ENCODE measurements around the gene CTIF. TPM values are rescaled to one million over a fixed set of nuclear protein-coding genes. Genes with fewer than 3 reads are reported as not detected.
A peak's percentile ranks its signal among the peaks of the same experiment; 100 is the strongest.

CTIF gene
- total RNA-seq, 4 donors from 2014 or later = 14.1 to 78.2 (median 18.4) TPM

- WGBS, 2 donors (ENCODE audit: low coverage in 1 of 2) = 88% methylated on average over 5 of the region's 5 CpGs; no CpG with 5 or more reads in 1 of the 2 donors
- no peak for TF ChIP-seq CTCF (IDR thresholded peaks at IDR 0.05)
- no peak for TF ChIP-seq POLR2A (IDR thresholded peaks at IDR 0.05)
- no peak for TF ChIP-seq POLR2AphosphoS5 (IDR thresholded peaks at IDR 0.05)
- no peak for TF ChIP-seq EP300 (IDR thresholded peaks at IDR 0.05; ENCODE audit: low read depth)
- Histone ChIP-seq H3K27ac (peak overlapping the region in 1 of 4 donors; percentile 28), H3K4me3 (no peak overlapping the region), H3K4me1 (peaks cover 0 to 11% (median 6%) of the 10 kb centered on the region in 4 donors), H3K27me3 (no peaks in the 10 kb centered on the region), H3K9me3 (no peaks in the 10 kb centered on the region), H3K36me3 (no peaks in the 10 kb centered on the region)
- intact Hi-C loops (cut with DNase I; ENCODE audit: low total_unique reads) (no loop called here), in situ Hi-C loops (cut with MboI; ENCODE audit: low pct_ligation_motif_present in 1 of 4, low pct_unique_long_range_greater_than_20kb in 1 of 4, low sequenced_read_pairs in 3 of 4) (no loop called here)
- no peak for DNase-seq
Observed at GRCh38 chr18:48590678-48591077, 51.8 kb downstream of the CTIF start.

GRCh38 chr18:48592540-48593171 lies 53.8 kb downstream of the CTIF start:
- in situ Hi-C loops (cut with MboI; ENCODE audit: low pct_ligation_motif_present in 1 of 4, low pct_unique_long_range_greater_than_20kb in 1 of 4, low sequenced_read_pairs in 3 of 4) = no loop called here
- Histone ChIP-seq H3K27ac (no peak overlapping the region), H3K36me3 (no peaks in the 10 kb centered on the region), H3K4me3 (no peak overlapping the region), H3K9me3 (no peaks in the 10 kb centered on the region), H3K27me3 (no peaks in the 10 kb centered on the region), H3K4me1 (peaks cover 0 to 11% (median 6%) of the 10 kb centered on the region in 4 donors)
- 77 to 88% methylated on average over 5 to 17 of the region's 17 CpGs for WGBS, 2 donors (ENCODE audit: low coverage in 1 of 2)
- TF ChIP-seq POLR2A (IDR thresholded peaks at IDR 0.05) (no peak), POLR2AphosphoS5 (IDR thresholded peaks at IDR 0.05) (no peak), EP300 (IDR thresholded peaks at IDR 0.05; ENCODE audit: low read depth) (no peak), CTCF (IDR thresholded peaks at IDR 0.05) (no peak)
- intact Hi-C loops (cut with DNase I; ENCODE audit: low total_unique reads) = no loop called here
- no peak for DNase-seq

GRCh38 chr18:48594471-48595094 lies 55.8 kb downstream of the CTIF start:
- H3K27me3 ChIP-seq = no peaks in the 10 kb centered on the region
- in situ Hi-C loops (cut with MboI; ENCODE audit: low pct_ligation_motif_present in 1 of 4, low pct_unique_long_range_greater_than_20kb in 1 of 4, low sequenced_read_pairs in 3 of 4) (no loop called here), intact Hi-C loops (cut with DNase I; ENCODE audit: low total_unique reads) (no loop called here)
- TF ChIP-seq POLR2AphosphoS5 (IDR thresholded peaks at IDR 0.05) (peak in 1 of 3 donors; percentile 17), EP300 (IDR thresholded peaks at IDR 0.05; ENCODE audit: low read depth) (no peak)
- no peak overlapping the region for H3K4me3 ChIP-seq
- 79 to 87% methylated on average over 3 to 13 of the region's 13 CpGs for WGBS, 2 donors (ENCODE audit: low coverage in 1 of 2)
- no peak for DNase-seq
- no peaks in the 10 kb centered on the region for H3K36me3 ChIP-seq
- H3K27ac ChIP-seq = peak overlapping the region in 3 of 4 donors; percentile 4 to 25 (median 23)
- no peaks in the 10 kb centered on the region for H3K9me3 ChIP-seq
- peaks cover 0 to 10% (median 6%) of the 10 kb centered on the region in 4 donors for H3K4me1 ChIP-seq

- no peak for TF ChIP-seq CTCF (IDR thresholded peaks at IDR 0.05)
- no peak for TF ChIP-seq POLR2AphosphoS5 (IDR thresholded peaks at IDR 0.05)
- no peak for TF ChIP-seq EP300 (IDR thresholded peaks at IDR 0.05; ENCODE audit: low read depth)
- no peak for TF ChIP-seq POLR2A (IDR thresholded peaks at IDR 0.05)
- H3K27ac ChIP-seq = no peak overlapping the region
- H3K4me1 ChIP-seq = no peaks in the 10 kb centered on the region
Observed at GRCh38 chr18:48595703-48596218, 56.9 kb downstream of the CTIF start.

More at GRCh38 chr18:48595703-48596218, 56.9 kb downstream of the CTIF start:
- H3K9me3 ChIP-seq = no peaks in the 10 kb centered on the region
- no peaks in the 10 kb centered on the region for H3K27me3 ChIP-seq
- H3K36me3 ChIP-seq = no peaks in the 10 kb centered on the region
- intact Hi-C loops (cut with DNase I; ENCODE audit: low total_unique reads) = no loop called here
- in situ Hi-C loops (cut with MboI; ENCODE audit: low pct_ligation_motif_present in 1 of 4, low pct_unique_long_range_greater_than_20kb in 1 of 4, low sequenced_read_pairs in 3 of 4) = no loop called here
- H3K4me3 ChIP-seq = no peak overlapping the region
- WGBS, 2 donors (ENCODE audit: low coverage in 1 of 2) = 78 to 83% methylated on average over 2 to 4 of the region's 4 CpGs
- no peak for DNase-seq

Measured in transverse colon (tissue), 4 donors.